Measurements from ENCODE around the gene HNRNPAB.

DNA sequence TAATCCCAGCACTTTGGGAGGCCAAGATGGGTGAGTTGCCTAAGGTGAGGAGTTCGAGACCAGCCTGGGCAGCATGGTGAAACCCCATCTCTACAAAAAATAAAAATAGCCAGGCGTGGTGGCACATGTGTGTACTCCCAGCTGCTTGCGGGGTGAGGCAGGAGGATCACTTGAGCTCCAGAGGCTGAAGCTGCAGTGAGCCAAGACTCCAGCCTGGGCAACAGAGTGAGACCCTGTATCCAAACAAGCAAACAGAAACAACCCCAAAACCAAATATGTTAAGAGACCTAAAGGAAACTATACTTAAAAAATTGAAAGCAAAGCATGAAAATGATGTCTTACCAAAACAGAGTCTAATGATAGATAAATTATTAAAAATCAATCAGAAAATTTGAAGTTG is 12.4 kb downstream of the HNRNPAB start:
- TF ChIP-seq, protein P1, sequence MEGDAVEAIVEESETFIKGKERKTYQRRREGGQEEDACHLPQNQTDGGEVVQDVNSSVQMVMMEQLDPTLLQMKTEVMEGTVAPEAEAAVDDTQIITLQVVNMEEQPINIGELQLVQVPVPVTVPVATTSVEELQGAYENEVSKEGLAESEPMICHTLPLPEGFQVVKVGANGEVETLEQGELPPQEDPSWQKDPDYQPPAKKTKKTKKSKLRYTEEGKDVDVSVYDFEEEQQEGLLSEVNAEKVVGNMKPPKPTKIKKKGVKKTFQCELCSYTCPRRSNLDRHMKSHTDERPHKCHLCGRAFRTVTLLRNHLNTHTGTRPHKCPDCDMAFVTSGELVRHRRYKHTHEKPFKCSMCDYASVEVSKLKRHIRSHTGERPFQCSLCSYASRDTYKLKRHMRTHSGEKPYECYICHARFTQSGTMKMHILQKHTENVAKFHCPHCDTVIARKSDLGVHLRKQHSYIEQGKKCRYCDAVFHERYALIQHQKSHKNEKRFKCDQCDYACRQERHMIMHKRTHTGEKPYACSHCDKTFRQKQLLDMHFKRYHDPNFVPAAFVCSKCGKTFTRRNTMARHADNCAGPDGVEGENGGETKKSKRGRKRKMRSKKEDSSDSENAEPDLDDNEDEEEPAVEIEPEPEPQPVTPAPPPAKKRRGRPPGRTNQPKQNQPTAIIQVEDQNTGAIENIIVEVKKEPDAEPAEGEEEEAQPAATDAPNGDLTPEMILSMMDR (conservative IDR thresholded peaks at IDR 0.05; ENCODE audit: low read depth, low read length), result no peak
- no peak for TF ChIP-seq EZH2 (IDR thresholded peaks at IDR 0.05; ENCODE audit: borderline replicate concordance, low read depth, low read length, poor library complexity, severe bottlenecking)

Measured in A673 (cell line).